CD4-positive, alpha-beta T cell treated with Interferon alpha-2 for 1 hour (primary cell): ENCODE measurements around the gene PPP1R3G.

Experiments
- DNase-seq, 2 donors: peaks; one replicate each; pipeline ENCODE4 v3.0.0-alpha.2; 2020 to 2022

The PPP1R3G gene

DNA sequence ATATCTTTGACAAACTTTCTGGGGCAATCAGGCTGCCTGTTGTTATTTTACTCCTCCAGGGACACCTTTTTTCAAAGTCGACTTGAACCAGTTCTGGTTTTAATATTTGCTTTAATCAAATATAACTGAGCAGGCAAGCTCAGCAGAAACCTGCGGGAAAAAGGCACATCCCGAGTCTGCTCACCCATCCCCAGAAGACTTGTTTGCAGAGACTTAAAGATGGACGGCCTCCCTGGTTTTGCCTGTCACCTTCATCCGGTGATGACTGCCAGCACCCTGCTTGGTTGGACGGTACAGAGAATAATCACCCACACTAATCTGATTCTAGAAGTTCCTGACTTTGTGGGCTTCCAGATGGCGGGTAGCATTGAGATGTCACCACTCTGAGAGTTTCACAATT is 36.8 kb downstream of the PPP1R3G start:
- DNase-seq: no peak

GRCh38 chr6:5122504-5123112 is 37.5 kb downstream of the PPP1R3G start:
- no peak for DNase-seq

GRCh38 chr6:5123296-5124143 is 38.4 kb downstream of the PPP1R3G start:
- no peak for DNase-seq

- DNase-seq: no peak
Measured at GRCh38 chr6:5124526-5124925, 39.4 kb downstream of the PPP1R3G start.

- no peak for DNase-seq
Measured at GRCh38 chr6:5125152-5126006, 40.2 kb downstream of the PPP1R3G start.

- DNase-seq: no peak
Measured at GRCh38 chr6:5126214-5126613, 41.1 kb downstream of the PPP1R3G start.

DNA sequence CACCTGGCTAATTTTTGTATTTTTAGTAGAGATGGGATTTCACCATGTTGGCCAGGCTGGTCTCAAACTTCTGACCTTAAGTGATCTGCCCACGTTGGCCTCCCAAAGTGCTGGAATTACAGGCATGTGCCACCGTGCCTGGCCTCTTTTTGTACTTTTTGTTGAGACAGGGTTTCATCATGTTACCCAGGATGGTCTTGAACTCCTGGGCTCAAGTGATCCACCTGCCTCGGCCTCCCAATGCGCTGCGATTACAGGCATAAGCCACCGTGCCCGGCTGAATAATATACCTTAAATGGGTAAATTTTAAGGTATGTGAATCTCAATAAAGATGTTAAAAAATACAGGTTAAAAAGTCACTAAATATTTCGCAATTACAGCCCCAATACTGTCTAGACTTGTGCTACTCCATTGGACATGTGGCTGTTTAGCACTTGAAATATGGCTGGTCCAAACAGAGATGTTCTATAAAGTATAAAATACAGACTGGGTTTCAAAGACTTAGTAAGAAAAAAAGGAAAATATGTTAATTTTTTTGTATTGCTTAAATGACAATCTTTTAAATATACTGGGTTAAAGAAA is 42.1 kb downstream of the PPP1R3G start:
- no peak for DNase-seq

- DNase-seq: no peak
Measured at GRCh38 chr6:5128351-5128750, 43.2 kb downstream of the PPP1R3G start.

DNA sequence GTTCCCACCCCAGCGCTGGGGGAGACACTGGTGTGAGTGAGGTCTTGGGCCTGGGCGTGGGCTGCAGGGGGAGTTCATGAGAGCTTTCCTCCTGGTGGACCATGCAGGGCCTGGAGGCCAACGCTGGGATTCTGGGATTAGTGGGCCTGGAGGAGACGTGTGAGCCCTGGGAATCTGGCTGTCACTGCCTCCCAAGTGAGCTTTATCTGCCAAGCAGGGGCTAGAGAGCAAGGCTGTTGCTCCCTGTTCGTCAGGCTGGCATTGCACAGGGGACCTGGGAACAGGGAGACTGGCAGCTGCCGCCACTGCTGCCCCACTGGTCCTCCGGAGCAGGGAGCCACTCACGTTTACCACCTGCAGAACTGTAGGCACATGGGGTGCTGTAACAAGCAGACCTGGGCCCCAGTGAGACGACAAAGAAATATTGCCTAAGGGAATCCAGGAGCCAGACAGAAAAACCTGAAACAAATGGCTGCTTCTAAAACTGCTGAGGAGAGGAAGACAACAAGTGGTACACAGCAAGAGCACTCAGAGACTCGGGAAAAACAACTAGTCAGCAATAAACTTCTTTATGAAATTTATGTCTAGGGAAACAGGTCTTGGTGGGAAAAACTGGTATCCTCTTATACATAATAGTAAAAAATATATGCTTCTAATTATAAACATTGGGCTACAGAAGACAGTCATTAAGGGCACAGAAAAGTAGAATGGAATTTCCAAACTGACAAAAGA is 45.2 kb downstream of the PPP1R3G start:
- DNase-seq: no peak

DNA sequence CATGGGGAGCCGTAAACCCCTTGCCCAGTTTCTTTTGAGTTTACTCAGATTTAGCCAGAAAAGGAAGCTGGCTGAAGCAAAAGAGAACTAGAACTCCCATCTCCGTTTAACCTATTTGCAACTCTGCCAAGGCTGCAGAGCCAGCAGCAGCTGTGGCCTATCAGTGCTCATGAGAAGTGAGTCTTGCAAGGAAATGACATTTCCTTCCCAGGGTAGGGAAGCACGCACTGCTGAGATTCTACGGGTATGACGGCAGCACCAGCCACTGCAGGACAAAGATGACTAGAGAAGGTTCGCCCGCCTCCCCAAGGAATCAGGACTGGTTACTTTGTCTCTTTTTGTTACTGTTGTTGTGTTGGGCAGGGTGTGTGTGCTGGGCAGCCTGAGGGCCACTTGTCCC is 47.6 kb downstream of the PPP1R3G start:
- peak in 1 of 2 donors; percentile 18 for DNase-seq

GRCh38 chr6:5133943-5134342 is 48.8 kb downstream of the PPP1R3G start:
- DNase-seq: no peak

- DNase-seq: peak; percentile 31 to 44
Measured at GRCh38 chr6:5135788-5136376, 50.7 kb downstream of the PPP1R3G start.

DNA sequence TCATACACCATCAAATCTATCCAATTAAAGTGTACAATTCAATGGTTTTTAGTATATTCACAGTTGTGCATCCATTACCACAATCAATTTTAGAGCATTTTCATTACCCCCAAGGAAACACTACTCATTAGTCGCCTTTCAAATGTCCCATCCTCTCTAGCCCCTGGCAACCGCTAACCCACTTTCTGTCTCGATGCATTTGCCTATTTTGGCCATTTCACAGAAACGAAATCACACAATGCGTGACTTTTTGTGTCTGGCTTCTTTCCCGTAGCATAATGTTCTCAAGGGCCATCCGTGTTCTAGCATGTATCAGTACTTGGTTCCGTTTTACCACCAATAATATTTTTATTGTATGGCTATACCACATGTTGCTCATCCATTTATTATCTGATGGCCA is 51.7 kb downstream of the PPP1R3G start:
- DNase-seq: no peak
